IgD-negative memory B cell (primary cell): ENCODE data around the gene CNN2. TPM values are rescaled to one million over a fixed set of nuclear protein-coding genes. Genes with fewer than 3 reads are reported as not detected.
"Not testable (repeated sequence)": the region's sequence is repeated elsewhere in the genome, so short reads cannot be mapped to it uniquely, and the experiment has no call there.

Experiments used
- H3K27ac Mint-ChIP-seq, 3 donors: one replicate each; pipeline ENCODE4 v1.8.0; 2020 to 2022; ENCODE audit warnings: mild to moderate bottlenecking in 3 of 3, mixed read lengths in 3 of 3, moderate library complexity in 1 of 3
- H3K27me3 Mint-ChIP-seq: one replicate; pipeline ENCODE4 v1.8.0; 2021; ENCODE audit warnings: mixed read lengths
- H3K36me3 Mint-ChIP-seq: one replicate; pipeline ENCODE4 v1.8.0; 2020; ENCODE audit warnings: mild to moderate bottlenecking, mixed read lengths
- H3K4me1 Mint-ChIP-seq, 3 donors: one replicate each; pipeline ENCODE4 v1.8.0; 2020 to 2022; ENCODE audit warnings: mixed read lengths in 3 of 3, mild to moderate bottlenecking in 1 of 3
- H3K4me3 Mint-ChIP-seq, 4 donors: one replicate each; pipeline ENCODE4 v1.8.0; 2020 to 2022; ENCODE audit warnings: mild to moderate bottlenecking in 4 of 4, mixed read lengths in 4 of 4, moderate library complexity in 3 of 4
- H3K9me3 Mint-ChIP-seq, 3 donors: one replicate each; pipeline ENCODE4 v1.8.0; 2020 to 2021; ENCODE audit warnings: mixed read lengths in 3 of 3, mild to moderate bottlenecking in 1 of 3
- polyA plus RNA-seq: library from polyadenylated mRNA; unstranded; fragments of 300-500 nt; fragmentation: Illumina TruSeq; gene quantifications from one replicate; pipeline ENCODE4 v1.2.3, GENCODE V29; 2021

Gene CNN2
- polyA plus RNA-seq, 1 donor from 2014 or later = 596 TPM

- Mint-ChIP-seq H3K4me1 (peaks cover 6 to 11% (median 8%) of the 10 kb centered on the region in 3 donors), H3K27ac (peak overlapping the region in 1 of 3 donors; percentile 77), H3K4me3 (peak overlapping the region in 3 of 4 donors; percentile 2 to 68 (median 58))
- not testable (repeated sequence) for H3K27me3 Mint-ChIP-seq, H3K36me3 Mint-ChIP-seq, H3K9me3 Mint-ChIP-seq
Observed at GRCh38 chr19:1025080-1025479, 1.3 kb upstream of the CNN2 start.

DNA sequence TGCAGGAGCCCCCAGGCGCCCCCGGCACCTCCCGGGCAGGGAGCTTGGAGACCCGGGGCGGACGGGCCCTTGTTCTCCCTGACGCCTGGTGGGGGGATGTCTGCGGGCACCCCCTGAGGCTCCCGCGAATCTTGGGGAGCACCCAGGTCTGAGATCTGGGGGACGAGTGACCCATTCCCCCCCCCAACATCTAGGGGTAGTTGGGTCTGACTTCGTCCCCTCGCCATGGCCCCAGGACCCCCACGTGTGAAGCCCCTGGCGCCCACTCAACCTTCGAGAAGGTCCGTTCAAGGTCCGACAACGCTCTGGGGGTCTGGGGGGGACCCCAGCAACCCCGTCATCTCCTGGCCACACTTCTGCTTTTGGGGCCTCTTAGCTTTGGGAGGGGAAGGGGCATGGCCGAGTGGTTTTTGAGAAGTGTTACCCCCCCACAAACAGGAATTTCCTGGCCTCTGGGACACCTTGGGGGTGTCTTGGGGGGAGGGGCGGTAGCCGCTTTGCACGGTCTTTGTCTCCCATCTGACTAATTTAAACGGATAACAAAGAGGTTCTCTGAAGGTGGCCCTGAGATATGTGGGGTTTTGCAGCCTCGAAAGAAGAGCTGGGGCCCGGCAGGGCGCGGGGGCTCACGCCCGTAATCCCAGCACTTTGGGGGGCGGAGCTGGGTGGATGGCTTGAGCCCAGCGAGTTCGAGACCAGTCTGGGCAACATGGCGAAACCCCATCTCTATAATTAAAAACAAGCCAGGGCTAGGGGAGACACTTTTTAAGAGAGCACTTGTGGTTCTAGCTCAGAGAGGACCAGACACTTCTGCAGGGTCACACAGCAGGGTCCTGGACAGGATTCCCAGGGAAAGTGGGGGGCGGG lies 608 bp downstream of the CNN2 start:
- H3K9me3 Mint-ChIP-seq = no peaks in the 10 kb centered on the region
- peaks cover 6 to 10% (median 9%) of the 10 kb centered on the region in 3 donors for H3K4me1 Mint-ChIP-seq
- H3K4me3 Mint-ChIP-seq = peak overlapping the region; percentile 97 to 100 (median 100)
- no peaks in the 10 kb centered on the region for H3K27me3 Mint-ChIP-seq
- H3K36me3 Mint-ChIP-seq = no peaks in the 10 kb centered on the region
- peak overlapping the region; percentile 93 to 99 (median 98) for H3K27ac Mint-ChIP-seq

GRCh38 chr19:1027650-1028061 lies 1.2 kb downstream of the CNN2 start:
- Mint-ChIP-seq H3K9me3 (no peaks in the 10 kb centered on the region), H3K4me1 (peaks cover 6 to 11% (median 10%) of the 10 kb centered on the region in 3 donors), H3K4me3 (peak overlapping the region; percentile 97 to 100 (median 100)), H3K36me3 (no peaks in the 10 kb centered on the region), H3K27ac (peak overlapping the region; percentile 86 to 99 (median 98)), H3K27me3 (no peaks in the 10 kb centered on the region)

- Mint-ChIP-seq H3K4me3 (peak overlapping the region; percentile 96 to 100 (median 97)), H3K27me3 (no peaks in the 10 kb centered on the region), H3K36me3 (no peaks in the 10 kb centered on the region), H3K27ac (peak overlapping the region; percentile 86 to 99 (median 98)), H3K4me1 (peaks cover 6 to 12% (median 10%) of the 10 kb centered on the region in 3 donors), H3K9me3 (no peaks in the 10 kb centered on the region)
Observed at GRCh38 chr19:1028062-1028926, 1.9 kb downstream of the CNN2 start.

- Mint-ChIP-seq H3K27me3 (no peaks in the 10 kb centered on the region), H3K4me1 (peaks cover 2 to 10% (median 8%) of the 10 kb centered on the region in 3 donors), H3K27ac (peak overlapping the region in 1 of 3 donors; percentile 51), H3K9me3 (no peaks in the 10 kb centered on the region), H3K4me3 (peak overlapping the region in 1 of 4 donors; percentile 12), H3K36me3 (peaks cover 2% of the 10 kb centered on the region)
Observed at GRCh38 chr19:1032264-1032867, 6.0 kb downstream of the CNN2 start.

GRCh38 chr19:1035998-1036621 lies 9.7 kb downstream of the CNN2 start:
- H3K27me3 Mint-ChIP-seq = no peaks in the 10 kb centered on the region
- H3K4me1 Mint-ChIP-seq = peaks cover 25 to 31% (median 26%) of the 10 kb centered on the region in 3 donors
- H3K36me3 Mint-ChIP-seq = peaks cover 2% of the 10 kb centered on the region
- H3K4me3 Mint-ChIP-seq = peak overlapping the region in 2 of 4 donors; percentile 63 to 93
- H3K27ac Mint-ChIP-seq = peak overlapping the region; percentile 67 to 100 (median 96)
- peaks cover 0 to 2% (median 0%) of the 10 kb centered on the region in 3 donors for H3K9me3 Mint-ChIP-seq

GRCh38 chr19:1037621-1038064 lies 11.2 kb downstream of the CNN2 start:
- Mint-ChIP-seq H3K4me1 (peaks cover 25 to 33% (median 27%) of the 10 kb centered on the region in 3 donors), H3K36me3 (peaks cover 2% of the 10 kb centered on the region), H3K27ac (peak overlapping the region; percentile 99 to 100 (median 99)), H3K27me3 (no peaks in the 10 kb centered on the region), H3K4me3 (peak overlapping the region; percentile 90 to 99 (median 96)), H3K9me3 (peaks cover 0 to 2% (median 0%) of the 10 kb centered on the region in 3 donors)

GRCh38 chr19:1038978-1039645 lies 12.7 kb downstream of the CNN2 start:
- Mint-ChIP-seq H3K27ac (peak overlapping the region; percentile 99 to 100 (median 99)), H3K36me3 (peaks cover 2% of the 10 kb centered on the region), H3K4me3 (peak overlapping the region; percentile 93 to 99 (median 98)), H3K9me3 (peaks cover 0 to 2% (median 0%) of the 10 kb centered on the region in 3 donors), H3K4me1 (peaks cover 22 to 33% (median 24%) of the 10 kb centered on the region in 3 donors), H3K27me3 (no peaks in the 10 kb centered on the region)

GRCh38 chr19:1039646-1040475 lies 13.5 kb downstream of the CNN2 start, which contains the start of gene ABCA7:
Gene ABCA7, plus strand, starts transcription at chr19:1040107. Its CDS starts 1,255 bp downstream, at chr19:1041362.
- Mint-ChIP-seq H3K4me3 (peak within 1 kb of the TSS; percentile 93 to 99 (median 98)), H3K27ac (peak within 1 kb of the TSS; percentile 99 to 100 (median 99)), H3K9me3 (peaks cover 0 to 2% (median 0%) of the 10 kb centered on the region in 3 donors), H3K36me3 (peaks cover 2% of the 10 kb centered on the region), H3K27me3 (no peaks in the 10 kb centered on the region), H3K4me1 (peaks cover 22 to 33% (median 24%) of the 10 kb centered on the region in 3 donors)

DNA sequence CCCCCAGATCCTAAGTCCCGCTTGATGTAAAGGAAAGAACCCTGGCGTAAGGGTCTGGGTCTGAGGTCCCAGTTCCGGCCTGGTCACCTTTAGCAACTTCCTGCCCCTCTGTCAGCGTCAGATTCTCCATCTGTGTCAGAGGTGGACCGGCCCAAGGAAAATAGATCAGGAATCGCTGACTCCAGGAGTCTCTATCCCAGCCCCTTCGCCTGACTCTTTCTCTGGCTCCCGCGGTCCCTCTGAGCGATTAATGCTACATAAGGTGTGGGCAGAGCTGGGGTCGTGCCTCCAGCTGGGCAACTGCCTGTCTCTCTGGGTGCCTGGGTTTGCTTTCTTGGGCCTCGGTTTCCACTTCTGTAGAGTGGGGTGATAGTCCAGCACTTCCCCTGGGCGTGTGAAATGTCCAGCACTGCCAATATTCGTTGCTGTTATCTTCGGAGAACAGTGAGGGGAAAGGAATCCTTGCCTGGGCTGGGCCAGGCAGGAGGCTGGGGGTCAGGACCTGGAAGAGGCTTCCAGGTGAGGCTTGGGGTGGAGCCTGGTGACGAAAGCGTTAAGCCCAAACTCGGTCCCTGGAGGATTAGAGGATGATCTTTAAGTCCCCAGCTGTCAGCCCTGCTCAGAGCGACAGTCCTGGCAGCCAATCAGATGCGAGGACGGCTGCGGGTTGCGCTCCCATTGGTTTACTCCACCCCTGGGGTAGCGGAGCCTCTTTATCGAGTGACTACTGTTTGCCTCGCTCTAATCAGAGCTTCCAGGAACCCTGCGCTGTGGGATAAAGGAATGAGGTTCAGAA lies 14.3 kb downstream of the CNN2 start:
- H3K4me1 Mint-ChIP-seq = peaks cover 26 to 39% (median 26%) of the 10 kb centered on the region in 3 donors
- no peaks in the 10 kb centered on the region for H3K27me3 Mint-ChIP-seq
- peaks cover 3% of the 10 kb centered on the region for H3K36me3 Mint-ChIP-seq
- peak overlapping the region; percentile 93 to 99 (median 98) for H3K4me3 Mint-ChIP-seq
- H3K27ac Mint-ChIP-seq = peak overlapping the region; percentile 86 to 100 (median 89)
- H3K9me3 Mint-ChIP-seq = peaks cover 0 to 2% (median 0%) of the 10 kb centered on the region in 3 donors

DNA sequence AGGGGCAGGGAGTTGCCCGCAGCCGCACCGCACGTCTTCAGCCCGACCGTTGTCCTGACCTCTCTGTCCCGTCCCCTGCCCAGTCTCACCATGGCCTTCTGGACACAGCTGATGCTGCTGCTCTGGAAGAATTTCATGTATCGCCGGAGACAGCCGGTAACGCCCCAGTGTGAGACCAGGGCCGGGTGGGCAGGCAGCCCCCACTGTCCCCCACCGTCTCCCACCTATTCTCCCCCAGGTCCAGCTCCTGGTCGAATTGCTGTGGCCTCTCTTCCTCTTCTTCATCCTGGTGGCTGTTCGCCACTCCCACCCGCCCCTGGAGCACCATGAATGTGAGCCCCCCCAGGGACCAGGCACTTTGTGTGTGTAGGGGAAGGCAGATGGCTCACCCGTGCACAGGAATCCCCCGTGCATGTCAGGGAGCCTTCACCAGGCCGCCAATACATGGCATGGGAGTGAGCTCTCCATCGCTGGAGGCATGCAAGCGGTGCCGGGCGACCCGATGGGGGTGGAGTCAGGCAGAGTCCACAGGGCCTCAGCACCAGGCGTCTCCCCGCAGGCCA lies 14.9 kb downstream of the CNN2 start:
- peaks cover 0 to 2% (median 0%) of the 10 kb centered on the region in 3 donors for H3K9me3 Mint-ChIP-seq
- H3K27me3 Mint-ChIP-seq = no peaks in the 10 kb centered on the region
- peak overlapping the region; percentile 86 to 100 (median 89) for H3K27ac Mint-ChIP-seq
- H3K36me3 Mint-ChIP-seq = peaks cover 3% of the 10 kb centered on the region
- H3K4me1 Mint-ChIP-seq = peaks cover 26 to 39% (median 26%) of the 10 kb centered on the region in 3 donors
- peak overlapping the region; percentile 93 to 99 (median 98) for H3K4me3 Mint-ChIP-seq
